DOHH2 (cell line): ENCODE measurements around the gene TRPM1.

ENCODE experiments used
- H3F3A ChIP-seq: fragments of 200-600 bp; sonication (generic), shearing (Covaris generic); 2 replicates; pipeline ENCODE4 v1.6.0; 2016; ENCODE audit warnings: antibody characterized with exemption, mild to moderate bottlenecking; ENCODE audit not compliant: control insufficient read depth, insufficient read depth
- H3K27ac ChIP-seq: fragments of 200-600 bp; sonication (generic); 2 replicates; pipeline ENCODE4 v1.5.1; 2014; ENCODE audit warnings: low read depth, mild to moderate bottlenecking, low read length, moderate library complexity
- H3K27me3 ChIP-seq: fragments of 200-600 bp; sonication (generic); 2 replicates; pipeline ENCODE4 v1.6.1; 2014; ENCODE audit warnings: mild to moderate bottlenecking, low read length, mixed read lengths; ENCODE audit not compliant: control insufficient read depth
- H3K36me3 ChIP-seq: fragments of 200-600 bp; sonication (generic); 2 replicates; pipeline ENCODE4 v1.6.1; 2014; ENCODE audit warnings: mild to moderate bottlenecking, low read length, moderate library complexity, mixed read lengths; ENCODE audit not compliant: control insufficient read depth
- H3K4me1 ChIP-seq: fragments of 200-600 bp; sonication (generic); 2 replicates; pipeline ENCODE4 v1.6.1; 2014; ENCODE audit warnings: mild to moderate bottlenecking, low read length, mixed read lengths; ENCODE audit not compliant: control insufficient read depth
- H3K4me2 ChIP-seq: fragments of 200-600 bp; sonication (generic); 2 replicates; pipeline ENCODE4 v1.6.0; 2014; ENCODE audit warnings: mild to moderate bottlenecking, low read length, moderate library complexity
- H3K4me3 ChIP-seq: fragments of 200-600 bp; sonication (generic); 2 replicates; pipeline ENCODE4 v1.5.1; 2014; ENCODE audit warnings: mild to moderate bottlenecking, low read length, mixed read lengths
- H3K79me2 ChIP-seq: fragments of 200-600 bp; sonication (generic); 2 replicates; pipeline ENCODE4 v1.6.1; 2014; ENCODE audit warnings: mild to moderate bottlenecking, low read length, mixed read lengths; ENCODE audit not compliant: control insufficient read depth
- H3K9me2 ChIP-seq: fragments of 200-600 bp; sonication (generic); replicated peaks from 2 replicates; pipeline ENCODE4 v1.6.1; 2014; ENCODE audit warnings: mild to moderate bottlenecking, low read length, mixed read lengths; ENCODE audit not compliant: control insufficient read depth
- H3K9me3 ChIP-seq: fragments of 200-600 bp; sonication (generic); 2 replicates; pipeline ENCODE4 v1.6.1; 2014; ENCODE audit warnings: antibody characterized with exemption, low read length, mixed read lengths; ENCODE audit not compliant: control insufficient read depth, insufficient read depth
- H4K20me1 ChIP-seq: fragments of 200-600 bp; sonication (generic); 2 replicates; pipeline ENCODE4 v1.6.0; 2014; ENCODE audit warnings: low read depth, mild to moderate bottlenecking, antibody characterized with exemption, low read length, moderate library complexity; ENCODE audit not compliant: control insufficient read depth, insufficient read depth
- CTCF ChIP-seq: fragments of 200-600 bp; sonication (generic); IDR thresholded peaks from one replicate; pipeline ENCODE4 v1.5.1; 2014; ENCODE audit warnings: antibody characterized with exemption, mild to moderate bottlenecking, low read depth, low read length; ENCODE audit not compliant: poor library complexity, severe bottlenecking
- EZH2phosphoT487 ChIP-seq: fragments of 200-600 bp; sonication (generic); IDR thresholded peaks from 2 replicates; pipeline ENCODE4 v1.6.1; 2017; ENCODE audit warnings: borderline replicate concordance, mild to moderate bottlenecking, antibody characterized with exemption, low read length, moderate library complexity, mixed read lengths

Gene TRPM1

DNA sequence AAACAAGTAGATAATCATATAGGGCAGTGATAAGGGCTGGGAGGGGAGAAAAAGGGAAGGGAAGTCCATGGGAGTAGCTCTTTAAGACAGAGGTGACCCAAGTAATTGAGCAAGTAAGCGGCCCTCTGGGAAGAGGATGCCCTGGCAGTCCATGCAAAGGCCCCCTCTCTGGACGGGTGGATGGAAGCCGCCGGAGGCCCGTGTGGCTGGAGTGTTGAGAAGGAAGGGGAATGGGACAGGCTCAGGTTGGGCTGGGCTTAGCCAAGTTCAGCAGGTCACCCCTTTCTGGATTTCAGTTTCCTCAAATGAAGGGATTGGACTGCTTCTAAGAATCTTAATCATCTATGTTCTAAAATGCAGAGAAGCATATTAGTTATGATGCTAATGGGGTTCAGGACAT lies 32.4 kb upstream of the TRPM1 start:
- no peaks in the 10 kb centered on the region for H3K9me3 ChIP-seq
- TF ChIP-seq EZH2phosphoT487 = no peak
- no peak for TF ChIP-seq CTCF

DNA sequence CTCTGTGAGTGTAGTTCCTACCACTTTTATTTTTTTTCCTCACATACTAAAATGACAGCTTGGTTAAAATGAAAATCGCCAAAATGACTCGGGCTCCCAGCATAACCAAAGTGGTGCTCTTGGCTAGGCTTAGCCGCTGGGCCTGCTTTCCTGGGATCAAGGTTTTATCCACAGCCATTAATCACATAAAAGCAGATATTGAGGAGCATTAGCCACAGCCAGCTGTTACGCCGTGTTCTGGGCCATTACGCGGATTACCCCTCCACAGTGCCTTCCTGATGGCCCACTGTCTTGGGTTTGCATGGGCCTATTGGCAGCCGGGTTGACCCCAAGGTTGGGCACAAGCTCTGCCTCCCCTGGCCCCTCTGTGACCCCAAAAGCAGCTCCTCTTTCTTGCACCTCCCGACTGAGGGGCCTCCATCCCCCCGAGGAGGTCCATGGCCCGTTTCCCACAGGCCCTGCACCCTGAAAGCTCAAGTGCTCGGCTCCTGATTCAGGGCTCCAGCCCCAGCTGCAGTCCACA lies 30.4 kb upstream of the TRPM1 start:
- no peak overlapping the region for H3K27ac ChIP-seq
- H3K4me2 ChIP-seq = no peak overlapping the region
- H3K4me3 ChIP-seq = no peak overlapping the region
- no peaks in the 10 kb centered on the region for H3K79me2 ChIP-seq
- no peaks in the 10 kb centered on the region for H3F3A ChIP-seq
- no peak for TF ChIP-seq EZH2phosphoT487
- no peak for TF ChIP-seq CTCF
- H4K20me1 ChIP-seq = no peaks in the 10 kb centered on the region
- no peaks in the 10 kb centered on the region for H3K36me3 ChIP-seq
- no peaks in the 10 kb centered on the region; the same call in 1 of the 2 replicates for H3K4me1 ChIP-seq
- H3K9me3 ChIP-seq = no peaks in the 10 kb centered on the region
- no peaks in the 10 kb centered on the region for H3K9me2 ChIP-seq
- peaks cover 10% of the 10 kb centered on the region for H3K27me3 ChIP-seq

More for the DNA sequence above, 32.4 kb upstream of the TRPM1 start:
- Histone ChIP-seq H3K79me2 (no peaks in the 10 kb centered on the region), H3K9me2 (no peaks in the 10 kb centered on the region), H3F3A (no peaks in the 10 kb centered on the region), H3K4me1 (no peaks in the 10 kb centered on the region; the same call in 1 of the 2 replicates), H3K4me2 (no peak overlapping the region), H3K27me3 (peaks cover 10% of the 10 kb centered on the region), H3K4me3 (no peak overlapping the region), H4K20me1 (no peaks in the 10 kb centered on the region), H3K27ac (no peak overlapping the region), H3K36me3 (no peaks in the 10 kb centered on the region)

GRCh38 chr15:31130576-31131237 lies 29.2 kb upstream of the TRPM1 start:
- H3F3A ChIP-seq = no peaks in the 10 kb centered on the region
- TF ChIP-seq CTCF (no peak), EZH2phosphoT487 (no peak)
- H3K27ac ChIP-seq = no peak overlapping the region
- no peaks in the 10 kb centered on the region; the same call in 1 of the 2 replicates for H3K4me1 ChIP-seq
- H3K79me2 ChIP-seq = no peaks in the 10 kb centered on the region
- no peaks in the 10 kb centered on the region for H3K36me3 ChIP-seq
- no peak overlapping the region for H3K4me2 ChIP-seq
- H3K27me3 ChIP-seq = peaks cover 9% of the 10 kb centered on the region
- H4K20me1 ChIP-seq = no peaks in the 10 kb centered on the region
- no peaks in the 10 kb centered on the region for H3K9me3 ChIP-seq
- no peak overlapping the region for H3K4me3 ChIP-seq
- H3K9me2 ChIP-seq = no peaks in the 10 kb centered on the region
